Prostate gland (tissue), 2 donors: Measurements from ENCODE around the gene FAM20B.

Experiments
- POLR2A ChIP-seq: fragments of 450-650 bp; IDR thresholded peaks from one replicate; pipeline ENCODE4 v1.6.1; 2016; ENCODE audit warnings: antibody characterized with exemption, mild to moderate bottlenecking
- POLR2AphosphoS5 ChIP-seq: sonication (generic); formaldehyde crosslinking; IDR thresholded peaks from one replicate; pipeline ENCODE4 v1.6.1; 2017; ENCODE audit warnings: antibody characterized with exemption
- TF ChIP-seq, protein P1 (sequence below), 4 experiments: fragments of 200-600 bp in 2 of 4; fragments of 450-650 bp in 2 of 4; sonication (generic) in 2 of 4; IDR thresholded peaks; 1 replicate in 3 of 4; 2 replicates in 1 of 4; pipeline ENCODE4 v1.5.1; 2016 to 2019; ENCODE audit warnings: antibody characterized with exemption in 4 of 4, mild to moderate bottlenecking in 2 of 4, moderate library complexity in 2 of 4

DNA sequence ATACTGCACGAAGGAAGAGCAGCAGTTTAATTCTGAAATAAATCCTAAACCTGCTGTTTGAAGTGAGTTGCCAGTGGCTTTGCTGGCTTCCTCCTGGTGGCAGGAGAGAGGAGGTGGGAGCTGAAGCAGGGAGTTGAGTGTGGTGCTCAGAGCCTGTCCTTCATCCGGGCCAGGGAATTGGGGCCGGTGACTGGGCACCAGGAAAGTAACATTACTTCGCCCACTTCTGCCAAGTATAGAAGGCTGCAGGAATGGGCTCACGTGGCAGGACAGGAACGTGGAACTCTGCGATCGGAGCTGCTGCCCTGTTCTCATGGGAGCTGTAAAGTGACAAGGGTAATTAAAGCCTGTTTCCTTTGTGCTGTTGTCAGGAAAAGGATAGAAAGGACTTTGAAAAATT lies 64.8 kb downstream of the FAM20B start:
- no peak for TF ChIP-seq POLR2AphosphoS5
- TF ChIP-seq, protein P1, sequence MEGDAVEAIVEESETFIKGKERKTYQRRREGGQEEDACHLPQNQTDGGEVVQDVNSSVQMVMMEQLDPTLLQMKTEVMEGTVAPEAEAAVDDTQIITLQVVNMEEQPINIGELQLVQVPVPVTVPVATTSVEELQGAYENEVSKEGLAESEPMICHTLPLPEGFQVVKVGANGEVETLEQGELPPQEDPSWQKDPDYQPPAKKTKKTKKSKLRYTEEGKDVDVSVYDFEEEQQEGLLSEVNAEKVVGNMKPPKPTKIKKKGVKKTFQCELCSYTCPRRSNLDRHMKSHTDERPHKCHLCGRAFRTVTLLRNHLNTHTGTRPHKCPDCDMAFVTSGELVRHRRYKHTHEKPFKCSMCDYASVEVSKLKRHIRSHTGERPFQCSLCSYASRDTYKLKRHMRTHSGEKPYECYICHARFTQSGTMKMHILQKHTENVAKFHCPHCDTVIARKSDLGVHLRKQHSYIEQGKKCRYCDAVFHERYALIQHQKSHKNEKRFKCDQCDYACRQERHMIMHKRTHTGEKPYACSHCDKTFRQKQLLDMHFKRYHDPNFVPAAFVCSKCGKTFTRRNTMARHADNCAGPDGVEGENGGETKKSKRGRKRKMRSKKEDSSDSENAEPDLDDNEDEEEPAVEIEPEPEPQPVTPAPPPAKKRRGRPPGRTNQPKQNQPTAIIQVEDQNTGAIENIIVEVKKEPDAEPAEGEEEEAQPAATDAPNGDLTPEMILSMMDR (IDR thresholded peaks at IDR 0.05), result no peak
- TF ChIP-seq POLR2A, result no peak
